Endothelial cell (in vitro differentiated cells): Measurements from ENCODE around the gene SPACA9. TPM values are rescaled to one million over a fixed set of nuclear protein-coding genes. Genes with fewer than 3 reads are reported as not detected.

Source experiments
- DNase-seq: peaks from one replicate; pipeline ENCODE4 v3.0.0; 2021; ENCODE audit warnings: low spot score
- H3K27ac Mint-ChIP-seq: one replicate; pipeline ENCODE4 v1.8.0; 2021; ENCODE audit warnings: mixed read lengths, inconsistent platforms; ENCODE audit not compliant: unreplicated experiment
- H3K27me3 Mint-ChIP-seq: one replicate; pipeline ENCODE4 v1.8.0; 2021; ENCODE audit warnings: mild to moderate bottlenecking, moderate library complexity, mixed read lengths, inconsistent platforms; ENCODE audit not compliant: unreplicated experiment
- H3K36me3 Mint-ChIP-seq: one replicate; pipeline ENCODE4 v1.8.0; 2021; ENCODE audit warnings: mild to moderate bottlenecking, low read depth, mixed read lengths, inconsistent platforms; ENCODE audit not compliant: unreplicated experiment
- H3K4me1 Mint-ChIP-seq: one replicate; pipeline ENCODE4 v1.8.0; 2021; ENCODE audit warnings: mild to moderate bottlenecking, mixed read lengths, inconsistent platforms; ENCODE audit not compliant: unreplicated experiment
- H3K4me3 Mint-ChIP-seq: one replicate; pipeline ENCODE4 v1.8.0; 2021; ENCODE audit warnings: mild to moderate bottlenecking, mixed read lengths, inconsistent platforms; ENCODE audit not compliant: unreplicated experiment
- H3K9me3 Mint-ChIP-seq: one replicate; pipeline ENCODE4 v1.8.0; 2021; ENCODE audit warnings: mixed read lengths, inconsistent platforms; ENCODE audit not compliant: unreplicated experiment
- CTCF ChIP-seq: fragments of 200-600 bp; sonication (generic); IDR thresholded peaks from one replicate; pipeline ENCODE4 v1.5.0; 2021; ENCODE audit warnings: antibody characterized with exemption; ENCODE audit not compliant: unreplicated experiment
- total RNA-seq: library from RNA; stranded (reverse); fragmentation: NEBNext Ultra II Directional; extraction: Animal tissue kit (Norgen Biotek cat#: 25700); gene quantifications from one replicate; pipeline ENCODE4 v1.2.1, GENCODE V29; 2021; ENCODE audit not compliant: unreplicated experiment

SPACA9 gene
- total RNA-seq, 1 donor from 2014 or later = 2.7 TPM

DNA sequence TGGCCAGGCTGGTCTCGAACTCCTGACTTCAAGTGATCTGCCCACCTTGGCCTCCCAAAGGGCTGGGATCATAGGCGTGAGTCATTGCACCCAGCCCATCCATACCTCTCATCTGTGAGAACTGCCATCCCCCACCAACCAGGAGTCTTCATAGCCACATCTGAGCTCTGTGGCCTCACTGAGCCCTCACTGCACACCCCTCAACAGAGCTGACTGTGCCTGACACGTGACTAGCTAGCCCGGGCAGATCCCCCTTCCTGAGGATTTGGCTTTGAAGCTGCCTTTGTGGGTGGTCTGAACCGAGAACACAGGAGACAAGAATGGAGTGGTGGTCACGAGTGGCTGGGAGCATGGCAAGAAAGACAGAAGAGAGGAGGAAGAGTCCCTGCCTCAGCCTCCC is 16.2 kb upstream of the SPACA9 start:
- no peak for TF ChIP-seq CTCF
- Mint-ChIP-seq H3K4me1 (no peaks in the 10 kb centered on the region), H3K9me3 (no peaks in the 10 kb centered on the region), H3K27me3 (peaks cover 6% of the 10 kb centered on the region), H3K27ac (no peak overlapping the region), H3K4me3 (no peak overlapping the region), H3K36me3 (no peaks in the 10 kb centered on the region)
- no peak for DNase-seq

- Mint-ChIP-seq H3K27me3 (peaks cover 6% of the 10 kb centered on the region), H3K4me1 (no peaks in the 10 kb centered on the region), H3K27ac (no peak overlapping the region), H3K9me3 (no peaks in the 10 kb centered on the region), H3K36me3 (no peaks in the 10 kb centered on the region), H3K4me3 (no peak overlapping the region)
- DNase-seq = no peak
- no peak for TF ChIP-seq CTCF
These were observed 15.6 kb upstream of the SPACA9 start for GRCh38 chr9:132863096-132863495.

DNA sequence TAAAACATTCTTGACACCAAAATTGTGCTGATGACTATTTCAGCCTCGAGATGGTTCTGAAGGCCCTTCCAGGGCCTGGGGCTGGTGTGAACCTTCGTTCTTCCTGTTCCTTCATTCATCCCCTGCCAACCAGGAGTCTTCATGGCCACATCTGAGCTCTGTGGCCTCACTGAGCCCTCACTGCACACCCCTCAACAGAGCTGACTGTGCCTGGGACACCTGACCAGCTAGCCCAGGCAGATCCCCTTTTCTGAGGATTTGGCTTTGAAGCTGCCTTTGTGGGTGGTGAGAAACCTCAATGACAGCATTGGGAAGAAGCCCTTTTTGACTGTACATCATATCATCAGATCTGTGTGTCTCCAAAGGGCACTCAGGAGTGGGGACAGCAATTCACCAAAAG is 14.4 kb upstream of the SPACA9 start:
- no peak overlapping the region for H3K4me3 Mint-ChIP-seq
- DNase-seq = no peak
- no peaks in the 10 kb centered on the region for H3K36me3 Mint-ChIP-seq
- no peak for TF ChIP-seq CTCF
- no peak overlapping the region for H3K27ac Mint-ChIP-seq
- H3K9me3 Mint-ChIP-seq = no peaks in the 10 kb centered on the region
- H3K4me1 Mint-ChIP-seq = no peaks in the 10 kb centered on the region
- H3K27me3 Mint-ChIP-seq = peaks cover 2% of the 10 kb centered on the region

- Mint-ChIP-seq H3K36me3 (no peaks in the 10 kb centered on the region), H3K4me3 (no peak overlapping the region), H3K4me1 (no peaks in the 10 kb centered on the region), H3K9me3 (no peaks in the 10 kb centered on the region), H3K27me3 (peaks cover 2% of the 10 kb centered on the region), H3K27ac (no peak overlapping the region)
- no peak for DNase-seq
- TF ChIP-seq CTCF = no peak
These were observed 14.0 kb upstream of the SPACA9 start for GRCh38 chr9:132864691-132865090.

- H3K9me3 Mint-ChIP-seq = no peaks in the 10 kb centered on the region
- no peak for DNase-seq
- H3K36me3 Mint-ChIP-seq = no peaks in the 10 kb centered on the region
- no peak for TF ChIP-seq CTCF
- no peaks in the 10 kb centered on the region for H3K4me1 Mint-ChIP-seq
- no peak overlapping the region for H3K27ac Mint-ChIP-seq
- H3K4me3 Mint-ChIP-seq = no peak overlapping the region
- peaks cover 2% of the 10 kb centered on the region for H3K27me3 Mint-ChIP-seq
These were observed 11.8 kb upstream of the SPACA9 start for GRCh38 chr9:132866898-132867297.
